Measurements from ENCODE around the gene MAPK4.

MAPK4 gene

GRCh38 chr18:50721451-50722120 is 161.7 kb downstream of the MAPK4 start:
- no peak for DNase-seq (ENCODE audit: low spot score)

GRCh38 chr18:50722311-50722710 is 162.4 kb downstream of the MAPK4 start:
- no peak for DNase-seq (ENCODE audit: low spot score)

- no peak for DNase-seq (ENCODE audit: low spot score)
These were observed 164.9 kb downstream of the MAPK4 start for GRCh38 chr18:50724751-50725151.

GRCh38 chr18:50726960-50727589 is 167.2 kb downstream of the MAPK4 start:
- peak; percentile 39 for DNase-seq (ENCODE audit: low spot score)

GRCh38 chr18:50727721-50728471 is 168.0 kb downstream of the MAPK4 start:
- DNase-seq (ENCODE audit: low spot score) = no peak

GRCh38 chr18:50729376-50729775 is 169.5 kb downstream of the MAPK4 start:
- DNase-seq (ENCODE audit: low spot score) = no peak

- DNase-seq (ENCODE audit: low spot score) = no peak
These were observed 170.1 kb downstream of the MAPK4 start for GRCh38 chr18:50729986-50730385.

GRCh38 chr18:50734342-50734741 is 174.5 kb downstream of the MAPK4 start:
- DNase-seq (ENCODE audit: low spot score) = no peak

- DNase-seq (ENCODE audit: low spot score) = no peak
These were observed 175.0 kb downstream of the MAPK4 start for GRCh38 chr18:50734886-50735285.

- no peak for DNase-seq (ENCODE audit: low spot score)
These were observed 177.2 kb downstream of the MAPK4 start for GRCh38 chr18:50737127-50737526.

GRCh38 chr18:50738098-50738757 is 178.3 kb downstream of the MAPK4 start:
- no peak for DNase-seq (ENCODE audit: low spot score)

GRCh38 chr18:50742952-50743351 is 183.1 kb downstream of the MAPK4 start:
- no peak for DNase-seq (ENCODE audit: low spot score)

- no peak for DNase-seq (ENCODE audit: low spot score)
These were observed 184.4 kb downstream of the MAPK4 start for GRCh38 chr18:50744253-50744652.

GRCh38 chr18:50745945-50746344 is 186.1 kb downstream of the MAPK4 start:
- no peak for DNase-seq (ENCODE audit: low spot score)

GRCh38 chr18:50747849-50748242 is 188.0 kb downstream of the MAPK4 start:
- DNase-seq (ENCODE audit: low spot score) = no peak

- no peak for DNase-seq (ENCODE audit: low spot score)
These were observed 188.6 kb downstream of the MAPK4 start for GRCh38 chr18:50748243-50749229.

- DNase-seq (ENCODE audit: low spot score) = no peak
These were observed 189.5 kb downstream of the MAPK4 start for GRCh38 chr18:50749421-50749820.

- no peak for DNase-seq (ENCODE audit: low spot score)
These were observed 190.1 kb downstream of the MAPK4 start for GRCh38 chr18:50749945-50750344.

GRCh38 chr18:50750546-50750945 is 190.7 kb downstream of the MAPK4 start:
- no peak for DNase-seq (ENCODE audit: low spot score)

GRCh38 chr18:50751490-50751889 is 191.6 kb downstream of the MAPK4 start:
- no peak for DNase-seq (ENCODE audit: low spot score)

- no peak for DNase-seq (ENCODE audit: low spot score)
These were observed 192.1 kb downstream of the MAPK4 start for GRCh38 chr18:50751947-50752346.
